Measurements from ENCODE around the gene UBE2J2. TPM values are rescaled to one million over a fixed set of nuclear protein-coding genes. Genes with fewer than 3 reads are reported as not detected.

Gene UBE2J2
- total and polyA plus RNA-seq, 2 of the 13 experiments (the other 11 are each of a cell fraction or from before 2014, with no cell fraction given) = 25.4 to 29.4 TPM

DNA sequence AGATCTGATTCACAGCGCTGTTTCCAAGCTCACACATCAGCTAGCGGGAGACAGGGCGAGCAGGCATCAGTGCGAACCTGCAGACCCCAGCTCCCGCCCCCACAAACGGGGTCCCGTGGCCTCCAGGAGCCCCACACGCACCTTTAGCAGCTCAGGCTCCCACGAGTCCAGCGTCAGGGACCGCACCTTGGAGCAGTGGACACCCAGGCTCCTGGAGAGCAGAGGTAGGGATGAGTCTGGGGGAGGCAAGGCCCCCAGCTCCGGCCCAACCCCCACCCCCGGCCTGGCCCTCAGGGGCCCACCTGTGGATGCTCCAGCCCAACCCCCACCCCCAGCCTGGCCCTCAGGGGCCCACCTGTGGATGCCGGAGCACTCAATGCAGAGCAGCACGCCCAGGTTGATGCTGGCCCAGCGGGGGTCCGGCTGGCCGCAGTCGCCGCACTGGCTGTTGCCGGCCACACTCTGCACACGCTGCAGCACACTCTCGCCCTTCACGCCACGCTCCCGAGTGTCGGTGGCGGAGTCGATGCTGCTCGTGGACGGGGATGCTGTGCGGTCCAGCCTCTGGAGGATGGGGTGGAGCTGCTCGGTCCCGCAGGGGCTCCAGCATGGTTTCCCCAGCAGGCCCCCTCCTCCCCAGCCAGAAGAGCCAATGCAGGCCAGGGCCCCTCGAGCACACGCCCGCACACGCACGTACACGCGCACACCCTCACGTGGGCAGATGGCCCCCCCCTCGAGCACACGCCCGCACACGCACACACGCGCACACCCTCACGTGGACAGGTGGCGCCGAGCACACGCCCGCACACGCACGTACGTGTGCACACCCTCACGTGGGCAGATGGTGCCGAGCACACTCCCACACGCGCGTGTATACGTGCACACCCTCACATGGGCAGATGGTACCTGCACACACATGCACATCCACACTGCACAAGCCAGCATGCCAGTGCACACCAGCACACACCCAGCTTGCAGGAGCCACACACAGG, 22.7 kb upstream of the UBE2J2 start:
- CTCF ChIA-PET (ENCODE audit: low intra/inter-chr PET ratio, low total read pairs) = no interaction called here

More for the DNA sequence above, 22.7 kb upstream of the UBE2J2 start:
- POLR2A ChIA-PET = no interaction called here
- no peaks in the 10 kb centered on the region for H3K9me3 ChIP-seq (ENCODE audit: low read length)
- intact Hi-C loops (cut with micrococcal nuclease; ENCODE audit: unreplicated experiment) = no loop called here
- TF ChIP-seq, protein P1, sequence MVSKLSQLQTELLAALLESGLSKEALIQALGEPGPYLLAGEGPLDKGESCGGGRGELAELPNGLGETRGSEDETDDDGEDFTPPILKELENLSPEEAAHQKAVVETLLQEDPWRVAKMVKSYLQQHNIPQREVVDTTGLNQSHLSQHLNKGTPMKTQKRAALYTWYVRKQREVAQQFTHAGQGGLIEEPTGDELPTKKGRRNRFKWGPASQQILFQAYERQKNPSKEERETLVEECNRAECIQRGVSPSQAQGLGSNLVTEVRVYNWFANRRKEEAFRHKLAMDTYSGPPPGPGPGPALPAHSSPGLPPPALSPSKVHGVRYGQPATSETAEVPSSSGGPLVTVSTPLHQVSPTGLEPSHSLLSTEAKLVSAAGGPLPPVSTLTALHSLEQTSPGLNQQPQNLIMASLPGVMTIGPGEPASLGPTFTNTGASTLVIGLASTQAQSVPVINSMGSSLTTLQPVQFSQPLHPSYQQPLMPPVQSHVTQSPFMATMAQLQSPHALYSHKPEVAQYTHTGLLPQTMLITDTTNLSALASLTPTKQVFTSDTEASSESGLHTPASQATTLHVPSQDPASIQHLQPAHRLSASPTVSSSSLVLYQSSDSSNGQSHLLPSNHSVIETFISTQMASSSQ (IDR thresholded peaks at IDR 0.05; ENCODE audit: low read depth) = no peak
- TF ChIP-seq, protein P1 (CRISPR knock-in tag; IDR thresholded peaks at IDR 0.05; ENCODE audit: borderline replicate concordance) = no peak
- TF ChIP-seq RFX1 (IDR thresholded peaks at IDR 0.05) = no peak
- TF ChIP-seq, protein P2, sequence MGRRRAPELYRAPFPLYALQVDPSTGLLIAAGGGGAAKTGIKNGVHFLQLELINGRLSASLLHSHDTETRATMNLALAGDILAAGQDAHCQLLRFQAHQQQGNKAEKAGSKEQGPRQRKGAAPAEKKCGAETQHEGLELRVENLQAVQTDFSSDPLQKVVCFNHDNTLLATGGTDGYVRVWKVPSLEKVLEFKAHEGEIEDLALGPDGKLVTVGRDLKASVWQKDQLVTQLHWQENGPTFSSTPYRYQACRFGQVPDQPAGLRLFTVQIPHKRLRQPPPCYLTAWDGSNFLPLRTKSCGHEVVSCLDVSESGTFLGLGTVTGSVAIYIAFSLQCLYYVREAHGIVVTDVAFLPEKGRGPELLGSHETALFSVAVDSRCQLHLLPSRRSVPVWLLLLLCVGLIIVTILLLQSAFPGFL (CRISPR knock-in tag; IDR thresholded peaks at IDR 0.05) = no peak
- H3K9ac ChIP-seq (ENCODE audit: insufficient read depth, low read depth, low read length) = no peak overlapping the region
- no peak for FAIRE-seq
- 94% methylated on average over 35 of the region's 62 CpGs for WGBS (ENCODE audit: low lambda C conversion rate)
- no peaks in the 10 kb centered on the region; a peak in 1 of 5 replicates for H3K36me3 ChIP-seq (replicated peaks in 1 of 2; ENCODE audit: control insufficient read depth in 1 of 2, insufficient read depth in 2 of 2, low read length in 2 of 2)
- H2AFZ ChIP-seq (ENCODE audit: low read length) = no peak overlapping the region
- in situ Hi-C loops (cut with HindIII; ENCODE audit: extremely low pct_ligation_motif_present, low pct_unique_long_range_greater_than_20kb) = no loop called here
- no peak overlapping the region for H3K27ac ChIP-seq (ENCODE audit: extremely low read length, insufficient read depth, low read length)
- ATAC-seq = no peak
- H3K4me2 ChIP-seq (ENCODE audit: low read depth, low read length) = no peak overlapping the region
- H3K79me2 ChIP-seq (ENCODE audit: insufficient read depth, low read length) = no peaks in the 10 kb centered on the region
- H3K4me3 ChIP-seq (replicated peaks in 1 of 3; ENCODE audit: insufficient read depth in 1 of 3, low read depth in 2 of 3, low read length in 3 of 3) = no peak overlapping the region
- peaks cover 9% of the 10 kb centered on the region; the same call in 1 of the 2 replicates for H3K4me1 ChIP-seq (ENCODE audit: insufficient read depth, low read length)
- no TSS peak for BruUV-seq (replicated peaks)
- no peak for DNase-seq (ENCODE audit: low spot score)
- H4K20me1 ChIP-seq (ENCODE audit: insufficient read depth, low read length) = no peaks in the 10 kb centered on the region
- no peaks in the 10 kb centered on the region; a peak in 1 of 5 replicates for H3K27me3 ChIP-seq (ENCODE audit: control insufficient read depth in 1 of 2, insufficient read depth in 2 of 2, low read length in 2 of 2)

Data from HepG2 (cell line).